HCT116 (cell line): Measurements from ENCODE around the gene NUMA1. TPM values are rescaled to one million over a fixed set of nuclear protein-coding genes. Genes with fewer than 3 reads are reported as not detected.

Experiments used
- ATAC-seq: fragments of 200-7000 bp; cut with Tn5 transposase; 2 replicates; pipeline ENCODE4 v1.9.1; 2020; ENCODE audit warnings: mild to moderate bottlenecking, moderate library complexity
- BruUV-seq: library from RNA; stranded (reverse); fragments of 400-500 nt; replicated peaks from 2 replicates; lab custom pipeline; 2021; lab: Mats Ljungman, UMichigan
- CTCF ChIA-PET: fragments of 300-600 bp; sonication (Branson Sonifier 250); formaldehyde crosslinking; loops from one replicate; lab custom pipeline; 2021; ENCODE audit warnings: antibody characterized with exemption; lab: Charles Lee
- POLR2A ChIA-PET: fragments of 300-600, 350-600 bp; sonication (Branson Sonifier 250); formaldehyde crosslinking; loops from one replicate; lab custom pipeline; 2021; ENCODE audit warnings: antibody characterized with exemption; lab: Charles Lee
- RAD21 ChIA-PET, 2 experiments: fragments of 300-600 bp; sonication (Branson Sonifier 250); formaldehyde crosslinking; loops; one replicate each; lab custom pipeline; 2023; ENCODE audit warnings: low total read pairs in 2 of 2; ENCODE audit not compliant: uncharacterized antibody in 2 of 2, unreplicated experiment in 2 of 2, low non-redundant PET in 1 of 2; lab: Charles Lee
- DNase-seq: peaks from one replicate; pipeline ENCODE4 v3.0.0-alpha.2; 2010; ENCODE audit warnings: low read depth, low spot score
- H2AFZ ChIP-seq: fragments of 200-600 bp; shearing (Covaris generic), sonication (generic); 2 replicates; pipeline ENCODE4 v1.6.1; 2017; ENCODE audit warnings: low read depth, mixed run types, mixed read lengths, antibody characterized with exemption, low read length; ENCODE audit not compliant: poor library complexity, severe bottlenecking
- H3K27ac ChIP-seq: 2 replicates; pipeline ENCODE4 v1.5.1; 2012; ENCODE audit warnings: low read depth, low read length
- H3K27me3 ChIP-seq: fragments of 200-600 bp; sonication (generic); 2 replicates; pipeline ENCODE4 v1.6.1; 2016; ENCODE audit warnings: mixed run types, low read length, mixed read lengths; ENCODE audit not compliant: insufficient read depth
- H3K36me3 ChIP-seq, 2 experiments: fragments of 200-500 bp in 1 of 2; fragments of 200-600 bp in 1 of 2; sonication (Bioruptor generic) in 1 of 2; sonication (generic) in 1 of 2; 2 replicates each; pipeline versions ENCODE4 v1.5.1 to v1.6.1; 2014 to 2016; ENCODE audit warnings: low read length in 2 of 2, inconsistent platforms in 1 of 2, mixed read lengths in 1 of 2, mixed run types in 1 of 2; ENCODE audit not compliant: insufficient read depth in 2 of 2, control insufficient read depth in 1 of 2
- H3K4me1 ChIP-seq, 2 experiments: fragments of 200-600 bp in 1 of 2; sonication (generic) in 1 of 2; 2 replicates each; pipeline versions ENCODE4 v1.5.1 to v1.6.1; 2012 to 2017; ENCODE audit warnings: low read length in 2 of 2, inconsistent platforms in 1 of 2, mild to moderate bottlenecking in 1 of 2, mixed read lengths in 1 of 2, mixed run types in 1 of 2, moderate library complexity in 1 of 2; ENCODE audit not compliant: insufficient read depth in 2 of 2, control insufficient read depth in 1 of 2
- H3K4me2 ChIP-seq: fragments of 200-600 bp; sonication (generic); 2 replicates; pipeline ENCODE4 v1.6.1; 2017; ENCODE audit warnings: mixed run types, low read length, mixed read lengths
- H3K4me3 ChIP-seq, 2 experiments: fragments of 200-600 bp in 1 of 2; sonication (generic) in 1 of 2; replicated peaks in 1 of 2; 2 replicates each; pipeline ENCODE4 v1.5.1; 2011 to 2016; ENCODE audit warnings: low read length in 2 of 2, control low read depth in 1 of 2, low read depth in 1 of 2, mild to moderate bottlenecking in 1 of 2, mixed read lengths in 1 of 2, mixed run types in 1 of 2
- H3K79me2 ChIP-seq: fragments of 200-600 bp; sonication (generic); 2 replicates; pipeline ENCODE4 v1.6.1; 2017; ENCODE audit warnings: mild to moderate bottlenecking, mixed run types, low read length, moderate library complexity, mixed read lengths; ENCODE audit not compliant: insufficient read depth
- H3K9ac ChIP-seq: fragments of 200-600 bp; sonication (generic); 2 replicates; pipeline ENCODE4 v1.6.1; 2016; ENCODE audit warnings: low read length, mixed read lengths
- H3K9me2 ChIP-seq: fragments of 200-600 bp; sonication (generic), shearing (Covaris generic); 2 replicates; pipeline ENCODE4 v1.6.1; 2017; ENCODE audit warnings: mixed run types, mild to moderate bottlenecking, moderate library complexity; ENCODE audit not compliant: insufficient read depth
- H3K9me3 ChIP-seq, 2 experiments: fragments of 200-500 bp in 1 of 2; fragments of 200-600 bp in 1 of 2; sonication (Bioruptor generic) in 1 of 2; sonication (generic) in 1 of 2; 2 replicates each; pipeline ENCODE4 v1.6.1; 2014 to 2017; ENCODE audit warnings: low read length in 2 of 2, mixed read lengths in 2 of 2, inconsistent platforms in 1 of 2, low read depth in 1 of 2, mild to moderate bottlenecking in 1 of 2, mixed run types in 1 of 2, moderate library complexity in 1 of 2; ENCODE audit not compliant: control insufficient read depth in 1 of 2, insufficient read depth in 1 of 2
- H4K20me1 ChIP-seq: fragments of 200-600 bp; sonication (generic), shearing (Covaris generic); 2 replicates; pipeline ENCODE4 v1.6.1; 2017; ENCODE audit warnings: mixed run types, mild to moderate bottlenecking, moderate library complexity; ENCODE audit not compliant: insufficient read depth
- CBX3 ChIP-seq: IDR thresholded peaks from 2 replicates; pipeline ENCODE4 v1.6.1; 2012; ENCODE audit warnings: low read depth
- CEBPB ChIP-seq: IDR thresholded peaks from 2 replicates; pipeline ENCODE4 v1.6.1; 2012; ENCODE audit warnings: low read depth
- EGR1 ChIP-seq: IDR thresholded peaks from 2 replicates; pipeline ENCODE4 v1.6.1; 2012; ENCODE audit warnings: low read depth
- EZH2phosphoT487 ChIP-seq: fragments of 200-600 bp; IDR thresholded peaks from 2 replicates; pipeline ENCODE4 v1.6.1; 2018; ENCODE audit warnings: antibody characterized with exemption, borderline replicate concordance
- FOSL1 ChIP-seq: IDR thresholded peaks from 2 replicates; pipeline ENCODE4 v1.6.1; 2012; ENCODE audit warnings: low read depth
- POLR2A ChIP-seq: IDR thresholded peaks from 2 replicates; pipeline ENCODE4 v1.7.0; 2011; ENCODE audit warnings: borderline replicate concordance; ENCODE audit not compliant: insufficient read depth, insufficient read length; ENCODE audit errors: extremely low read depth
- POLR2AphosphoS5 ChIP-seq: IDR thresholded peaks from 2 replicates; pipeline ENCODE4 v1.6.1; 2011; ENCODE audit warnings: mild to moderate bottlenecking, low read depth, low read length, moderate library complexity
- RAD21 ChIP-seq: IDR thresholded peaks from 2 replicates; pipeline ENCODE4 v1.6.1; 2012; ENCODE audit warnings: low read depth, mild to moderate bottlenecking
- SP1 ChIP-seq: IDR thresholded peaks from 2 replicates; pipeline ENCODE4 v1.6.1; 2012; ENCODE audit warnings: low read depth
- SRF ChIP-seq: IDR thresholded peaks from 2 replicates; pipeline ENCODE4 v1.6.1; 2012; ENCODE audit warnings: low read depth
- ZFX ChIP-seq: fragments of 450-650 bp; IDR thresholded peaks from 2 replicates; pipeline ENCODE4 v1.6.1; 2017
- intact Hi-C: fragments of 100-400 bp; cut with micrococcal nuclease; formaldehyde crosslinking; loops from 2 replicates; pipeline ENCODE4 v1.10.0; 2022
- total RNA-seq: library from RNA; stranded (reverse); gene quantifications from one replicate; pipeline ENCODE4 v1.2.1, GENCODE V29; 2021; ENCODE audit not compliant: unreplicated experiment
- TF ChIP-seq, protein P1 (sequence below): IDR thresholded peaks from 2 replicates; pipeline ENCODE4 v1.6.1; 2012
- TF ChIP-seq, protein P2 (sequence below): IDR thresholded peaks from 2 replicates; pipeline ENCODE4 v1.6.1; 2012
- TF ChIP-seq, protein P3 (sequence below): IDR thresholded peaks from 2 replicates; pipeline ENCODE4 v1.6.1; 2011; ENCODE audit warnings: mild to moderate bottlenecking, low read length, moderate library complexity; ENCODE audit not compliant: insufficient replicate concordance; ENCODE audit errors: extremely low read depth
- TF ChIP-seq, protein P4 (sequence below), 3 experiments: fragments of 200-600 bp in 1 of 3; sonication (generic) in 1 of 3; IDR thresholded peaks in 2 of 3; conservative IDR thresholded peaks in 1 of 3; 2 replicates each; pipeline ENCODE4 v1.5.1; 2012 to 2017; ENCODE audit warnings: low read depth in 2 of 3, low read length in 2 of 3, antibody characterized with exemption in 1 of 3, borderline replicate concordance in 1 of 3, control low read depth in 1 of 3, mild to moderate bottlenecking in 1 of 3, mixed read lengths in 1 of 3, mixed run types in 1 of 3, moderate library complexity in 1 of 3; ENCODE audit not compliant: insufficient read depth in 1 of 3

Gene NUMA1
- total RNA-seq, 1 experiment from 2014 or later, result 133 TPM

DNA sequence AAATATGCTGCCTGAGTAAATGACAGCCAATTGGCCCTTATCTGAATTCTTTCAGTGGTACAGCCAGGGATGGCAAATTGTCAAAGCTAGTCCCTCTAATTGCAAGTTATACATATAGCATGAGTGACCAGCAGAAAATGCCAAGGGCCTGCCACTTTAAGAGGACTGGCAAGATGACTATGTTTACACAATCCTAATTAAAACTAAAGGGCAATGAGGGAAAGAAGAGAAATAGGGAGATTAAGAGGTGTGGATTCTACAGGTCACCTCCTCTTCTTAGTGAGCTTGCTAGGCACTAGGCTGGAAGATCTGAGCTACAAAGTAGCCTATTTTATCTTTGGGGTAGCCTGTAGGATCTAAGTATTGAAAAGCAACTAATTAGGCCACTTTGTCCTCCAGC, 13.5 kb downstream of the NUMA1 start:
- peaks cover 2 to 7% of the 10 kb centered on the region in 2 experiments; a peak in 3 of 4 replicates for H3K36me3 ChIP-seq

More for the DNA sequence above, 13.5 kb downstream of the NUMA1 start:
- ATAC-seq (no peak), DNase-seq (no peak)
- no peak overlapping the region for H3K27ac ChIP-seq
- no peaks in the 10 kb centered on the region for H3K9me3 ChIP-seq
- no peak overlapping the region for H2AFZ ChIP-seq
- no peak for TF ChIP-seq FOSL1
- TF ChIP-seq, protein P1, sequence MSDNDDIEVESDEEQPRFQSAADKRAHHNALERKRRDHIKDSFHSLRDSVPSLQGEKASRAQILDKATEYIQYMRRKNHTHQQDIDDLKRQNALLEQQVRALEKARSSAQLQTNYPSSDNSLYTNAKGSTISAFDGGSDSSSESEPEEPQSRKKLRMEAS, result no peak
- TF ChIP-seq, protein P2, sequence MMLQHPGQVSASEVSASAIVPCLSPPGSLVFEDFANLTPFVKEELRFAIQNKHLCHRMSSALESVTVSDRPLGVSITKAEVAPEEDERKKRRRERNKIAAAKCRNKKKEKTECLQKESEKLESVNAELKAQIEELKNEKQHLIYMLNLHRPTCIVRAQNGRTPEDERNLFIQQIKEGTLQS, result no peak
- TF ChIP-seq, protein P3, sequence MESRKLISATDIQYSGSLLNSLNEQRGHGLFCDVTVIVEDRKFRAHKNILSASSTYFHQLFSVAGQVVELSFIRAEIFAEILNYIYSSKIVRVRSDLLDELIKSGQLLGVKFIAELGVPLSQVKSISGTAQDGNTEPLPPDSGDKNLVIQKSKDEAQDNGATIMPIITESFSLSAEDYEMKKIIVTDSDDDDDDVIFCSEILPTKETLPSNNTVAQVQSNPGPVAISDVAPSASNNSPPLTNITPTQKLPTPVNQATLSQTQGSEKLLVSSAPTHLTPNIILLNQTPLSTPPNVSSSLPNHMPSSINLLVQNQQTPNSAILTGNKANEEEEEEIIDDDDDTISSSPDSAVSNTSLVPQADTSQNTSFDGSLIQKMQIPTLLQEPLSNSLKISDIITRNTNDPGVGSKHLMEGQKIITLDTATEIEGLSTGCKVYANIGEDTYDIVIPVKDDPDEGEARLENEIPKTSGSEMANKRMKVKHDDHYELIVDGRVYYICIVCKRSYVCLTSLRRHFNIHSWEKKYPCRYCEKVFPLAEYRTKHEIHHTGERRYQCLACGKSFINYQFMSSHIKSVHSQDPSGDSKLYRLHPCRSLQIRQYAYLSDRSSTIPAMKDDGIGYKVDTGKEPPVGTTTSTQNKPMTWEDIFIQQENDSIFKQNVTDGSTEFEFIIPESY, result no peak
- TF ChIP-seq CBX3, result no peak
- TF ChIP-seq POLR2AphosphoS5, result no peak
- TF ChIP-seq POLR2A, result no peak
- no peak for TF ChIP-seq EGR1
- TF ChIP-seq, protein P4, sequence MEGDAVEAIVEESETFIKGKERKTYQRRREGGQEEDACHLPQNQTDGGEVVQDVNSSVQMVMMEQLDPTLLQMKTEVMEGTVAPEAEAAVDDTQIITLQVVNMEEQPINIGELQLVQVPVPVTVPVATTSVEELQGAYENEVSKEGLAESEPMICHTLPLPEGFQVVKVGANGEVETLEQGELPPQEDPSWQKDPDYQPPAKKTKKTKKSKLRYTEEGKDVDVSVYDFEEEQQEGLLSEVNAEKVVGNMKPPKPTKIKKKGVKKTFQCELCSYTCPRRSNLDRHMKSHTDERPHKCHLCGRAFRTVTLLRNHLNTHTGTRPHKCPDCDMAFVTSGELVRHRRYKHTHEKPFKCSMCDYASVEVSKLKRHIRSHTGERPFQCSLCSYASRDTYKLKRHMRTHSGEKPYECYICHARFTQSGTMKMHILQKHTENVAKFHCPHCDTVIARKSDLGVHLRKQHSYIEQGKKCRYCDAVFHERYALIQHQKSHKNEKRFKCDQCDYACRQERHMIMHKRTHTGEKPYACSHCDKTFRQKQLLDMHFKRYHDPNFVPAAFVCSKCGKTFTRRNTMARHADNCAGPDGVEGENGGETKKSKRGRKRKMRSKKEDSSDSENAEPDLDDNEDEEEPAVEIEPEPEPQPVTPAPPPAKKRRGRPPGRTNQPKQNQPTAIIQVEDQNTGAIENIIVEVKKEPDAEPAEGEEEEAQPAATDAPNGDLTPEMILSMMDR (IDR thresholded peaks at IDR 0.05 in 2 of 3, conservative IDR thresholded peaks at IDR 0.05 in 1 of 3; ENCODE audit: borderline replicate concordance in 1 of 3, insufficient read depth in 1 of 3, low read depth in 2 of 3, low read length in 2 of 3), result no peak
- no peak for TF ChIP-seq SRF
- no peak for TF ChIP-seq CEBPB
- TF ChIP-seq ZFX, result no peak
- TF ChIP-seq SP1, result no peak
- no peak for TF ChIP-seq RAD21
- TF ChIP-seq EZH2phosphoT487, result no peak
- H3K9ac ChIP-seq, result no peak overlapping the region
- H3K27me3 ChIP-seq, result no peaks in the 10 kb centered on the region
- POLR2A ChIA-PET, result interaction anchor here (1.2 kb wide), 1 partner anchor 9 kb away, joined by 3 read pairs; no protein-coding TSS in a partner anchor
- H3K79me2 ChIP-seq, result peaks cover 86% of the 10 kb centered on the region
- no peak overlapping the region for H3K4me2 ChIP-seq
- intact Hi-C loops, result no loop called here
- H4K20me1 ChIP-seq, result no peaks in the 10 kb centered on the region
- BruUV-seq, result no TSS peak
- H3K4me3 ChIP-seq, result no peak overlapping the region
- RAD21 ChIA-PET, result no interaction called here
- H3K9me2 ChIP-seq, result no peaks in the 10 kb centered on the region
- CTCF ChIA-PET, result interaction anchor here (1.3 to 1.5 kb wide), 2 partner anchors 10 to 42 kb away, joined by 3 to 5 read pairs; no protein-coding TSS in a partner anchor
- peaks cover 29 to 30% of the 10 kb centered on the region in 2 experiments for H3K4me1 ChIP-seq
